GM21529 (cell line): ENCODE measurements around the gene KCNK2.

Experiments
- ATAC-seq: cut with Tn5 transposase; IDR thresholded peaks from one replicate; pipeline ENCODE4 v1.9.1; 2021; ENCODE audit not compliant: unreplicated experiment

The KCNK2 gene

GRCh38 chr1:215251428-215251827, 168.9 kb downstream of the KCNK2 start:
- ATAC-seq: no peak

GRCh38 chr1:215252164-215252563, 169.6 kb downstream of the KCNK2 start:
- no peak for ATAC-seq

- ATAC-seq: no peak
Observed at GRCh38 chr1:215256936-215257679, 174.6 kb downstream of the KCNK2 start.

GRCh38 chr1:215260711-215261110, 178.2 kb downstream of the KCNK2 start:
- no peak for ATAC-seq

- no peak for ATAC-seq
Observed at GRCh38 chr1:215262106-215262505, 179.6 kb downstream of the KCNK2 start.

GRCh38 chr1:215263636-215264035, 181.1 kb downstream of the KCNK2 start:
- no peak for ATAC-seq

- ATAC-seq: no peak
Observed at GRCh38 chr1:215264649-215265048, 182.1 kb downstream of the KCNK2 start.

GRCh38 chr1:215267495-215267894, 185.0 kb downstream of the KCNK2 start:
- no peak for ATAC-seq

- ATAC-seq: no peak
Observed at GRCh38 chr1:215269955-215270354, 187.4 kb downstream of the KCNK2 start.

- ATAC-seq: no peak
Observed at GRCh38 chr1:215273838-215274516, 191.4 kb downstream of the KCNK2 start.

- no peak for ATAC-seq
Observed at GRCh38 chr1:215276582-215276981, 194.0 kb downstream of the KCNK2 start.

- ATAC-seq: no peak
Observed at GRCh38 chr1:215277532-215277931, 195.0 kb downstream of the KCNK2 start.

- no peak for ATAC-seq
Observed at GRCh38 chr1:215279682-215280081, 197.1 kb downstream of the KCNK2 start.

GRCh38 chr1:215282557-215282956, 200.0 kb downstream of the KCNK2 start:
- ATAC-seq: no peak

- no peak for ATAC-seq
Observed at GRCh38 chr1:215285013-215285800, 202.7 kb downstream of the KCNK2 start.
